GM21737 (cell line): ENCODE measurements around the gene OSGEP.

Source experiments
- ATAC-seq: cut with Tn5 transposase; IDR thresholded peaks from one replicate; pipeline ENCODE4 v1.9.1; 2021; ENCODE audit warnings: mild to moderate bottlenecking, moderate library complexity; ENCODE audit not compliant: unreplicated experiment

Gene OSGEP

GRCh38 chr14:20434701-20435581, 19.7 kb downstream of the OSGEP start:
- ATAC-seq = no peak

- no peak for ATAC-seq
Measured at GRCh38 chr14:20429801-20430669, 24.6 kb downstream of the OSGEP start.

GRCh38 chr14:20428802-20429201, 25.8 kb downstream of the OSGEP start:
- no peak for ATAC-seq

- peak; percentile 27 for ATAC-seq
Measured at GRCh38 chr14:20428010-20428365, 26.6 kb downstream of the OSGEP start.

- peak; percentile 78 for ATAC-seq
Measured at GRCh38 chr14:20427231-20428009, 27.2 kb downstream of the OSGEP start.

GRCh38 chr14:20424851-20425250, 29.8 kb downstream of the OSGEP start:
- ATAC-seq = no peak

- ATAC-seq = no peak
Measured at GRCh38 chr14:20422886-20423285, 31.7 kb downstream of the OSGEP start.

- ATAC-seq = no peak
Measured at GRCh38 chr14:20421267-20421666, 33.3 kb downstream of the OSGEP start.

GRCh38 chr14:20419419-20419818, 35.2 kb downstream of the OSGEP start:
- ATAC-seq = no peak

GRCh38 chr14:20418501-20418909, 36.1 kb downstream of the OSGEP start:
- no peak for ATAC-seq

- no peak for ATAC-seq
Measured at GRCh38 chr14:20417250-20418186, 37.1 kb downstream of the OSGEP start.

- ATAC-seq = no peak
Measured at GRCh38 chr14:20416223-20416622, 38.4 kb downstream of the OSGEP start.

GRCh38 chr14:20415782-20416206, 38.8 kb downstream of the OSGEP start:
- ATAC-seq = no peak

- no peak for ATAC-seq
Measured at GRCh38 chr14:20413744-20414082, 40.9 kb downstream of the OSGEP start.

- ATAC-seq = peak; percentile 70
Measured at GRCh38 chr14:20412876-20413743, 41.5 kb downstream of the OSGEP start, which contains the start of gene TEP1. Gene TEP1 (minus strand): TSS chr14:20413501. CDS start chr14:20408439, 5,062 bp downstream.

- ATAC-seq = no peak
Measured at GRCh38 chr14:20412411-20412810, 42.2 kb downstream of the OSGEP start.

GRCh38 chr14:20409226-20409625, 45.4 kb downstream of the OSGEP start:
- ATAC-seq = no peak

- ATAC-seq = no peak
Measured at GRCh38 chr14:20403521-20403920, 51.1 kb downstream of the OSGEP start.
